HG02623 (cell line): ENCODE data around the gene STX1B.
"Not testable (repeated sequence)": the region's sequence is repeated elsewhere in the genome, so short reads cannot be mapped to it uniquely, and the experiment has no call there.

ENCODE experiments used
- ATAC-seq: cut with Tn5 transposase; IDR thresholded peaks from one replicate; pipeline ENCODE4 v1.9.1; 2021; ENCODE audit warnings: moderate library complexity; ENCODE audit not compliant: unreplicated experiment

The STX1B gene

DNA sequence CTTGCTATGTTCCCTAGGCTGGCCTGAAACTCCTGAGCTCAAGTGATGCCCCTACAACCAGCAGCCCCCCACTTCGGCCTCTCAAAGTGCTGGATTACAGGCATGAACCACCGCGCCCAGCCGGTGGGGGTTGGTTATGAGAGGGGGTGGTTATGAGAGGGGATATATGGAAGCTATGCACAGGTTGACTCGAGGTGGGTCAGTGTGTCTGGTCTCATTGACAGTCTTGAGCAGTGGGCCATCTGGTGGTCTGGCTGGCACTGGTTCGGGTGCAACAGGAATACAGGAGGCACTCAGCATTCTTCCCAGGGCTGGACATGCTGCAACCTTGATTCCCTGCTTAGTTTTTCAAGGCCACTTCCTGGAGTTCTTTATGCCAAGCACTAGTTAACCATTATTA, 5.6 kb upstream of the STX1B start:
- ATAC-seq = no peak

DNA sequence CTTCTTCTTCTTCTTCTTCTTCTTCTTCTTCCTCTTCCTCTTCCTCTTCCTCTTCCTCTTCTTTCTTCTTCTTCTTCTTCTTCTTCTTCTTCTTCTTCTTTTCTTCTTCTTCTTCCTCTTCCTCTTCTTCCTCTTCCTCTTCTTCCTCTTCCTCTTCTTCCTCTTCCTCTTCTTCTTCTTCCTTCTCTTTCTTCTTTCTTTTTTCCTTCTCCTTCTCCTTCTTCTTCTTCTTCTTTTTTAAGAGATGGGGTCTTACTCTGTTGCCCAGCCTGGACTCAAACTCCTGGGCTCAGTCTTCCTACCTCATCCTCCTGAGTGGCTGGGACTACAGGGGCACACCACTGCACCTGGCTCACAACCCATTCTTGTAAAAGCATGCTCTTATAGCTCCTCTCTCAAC, 2.9 kb upstream of the STX1B start:
- ATAC-seq = not testable (repeated sequence)

DNA sequence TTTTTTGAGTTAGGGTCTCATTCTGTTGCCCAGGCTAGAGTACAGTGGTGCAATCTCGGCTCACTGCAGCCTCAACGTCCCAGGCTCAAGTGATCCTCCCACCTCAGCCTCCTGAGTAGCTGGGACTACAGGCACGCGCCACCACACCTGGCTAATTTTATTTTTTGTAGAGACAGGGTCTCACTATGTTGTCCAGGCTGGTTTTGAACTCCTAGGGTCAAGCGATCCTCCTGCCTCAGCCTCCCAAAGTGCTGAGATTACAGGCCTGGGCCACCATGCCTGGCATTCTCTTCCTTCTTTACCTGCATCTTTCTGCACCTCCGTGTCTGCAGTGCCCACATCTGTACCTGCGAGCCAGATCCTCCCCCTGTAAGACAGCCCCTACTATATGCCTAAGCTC, 1.4 kb upstream of the STX1B start:
- not testable (repeated sequence) for ATAC-seq

DNA sequence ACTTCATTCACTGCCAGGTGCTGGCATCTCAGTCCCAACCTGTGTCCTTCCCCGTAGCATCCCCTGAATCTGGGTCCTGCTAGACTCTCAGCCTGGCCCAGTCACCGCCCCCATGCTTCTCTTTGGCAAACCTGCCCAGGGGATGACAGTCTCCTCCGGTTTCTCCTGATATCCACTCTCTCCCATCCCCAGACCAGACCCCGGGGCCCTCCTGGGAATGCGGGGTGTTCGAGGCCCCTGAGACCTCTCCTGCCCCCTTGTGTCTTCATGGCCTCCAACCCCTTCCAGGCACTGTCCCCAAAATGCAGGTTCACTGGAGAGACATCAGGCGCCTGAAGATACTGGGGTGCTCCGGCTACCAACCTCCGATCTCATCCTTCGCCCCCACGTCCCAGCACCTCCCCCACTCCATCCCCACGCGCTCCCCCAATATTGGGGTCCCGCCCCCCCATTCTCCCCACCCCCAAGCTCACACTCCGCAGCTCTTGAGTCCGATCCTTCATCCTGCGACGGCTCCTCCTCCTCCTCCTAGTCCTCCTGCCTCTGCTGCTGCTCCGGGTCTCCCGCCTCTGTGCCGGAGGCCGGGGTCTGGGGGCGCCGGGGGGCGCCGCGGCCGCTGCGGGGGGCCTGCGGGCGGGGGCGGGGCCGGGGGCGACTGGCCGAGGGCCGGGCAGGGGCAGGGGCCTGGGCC, 399 bp downstream of the STX1B start:
- no peak for ATAC-seq

DNA sequence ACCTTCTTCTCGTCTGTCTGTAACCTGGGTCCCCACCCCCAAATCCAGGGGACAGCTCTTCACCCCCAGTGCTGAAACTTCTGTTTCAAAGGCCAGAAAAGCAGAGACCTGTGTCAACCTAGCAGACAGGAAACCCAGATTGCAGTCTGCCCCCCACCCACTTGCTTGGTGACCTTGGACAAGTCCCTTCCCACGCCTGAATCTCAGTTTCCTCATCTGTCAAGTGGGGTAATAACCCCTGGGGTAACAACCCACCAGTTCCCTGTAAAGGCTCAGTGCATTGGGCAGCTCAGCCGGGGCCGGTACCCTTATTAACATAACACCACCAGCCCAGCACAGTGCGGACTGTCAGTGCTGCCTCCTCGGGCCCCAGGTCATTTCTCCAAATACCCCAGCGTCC, 1.3 kb downstream of the STX1B start:
- ATAC-seq = no peak

DNA sequence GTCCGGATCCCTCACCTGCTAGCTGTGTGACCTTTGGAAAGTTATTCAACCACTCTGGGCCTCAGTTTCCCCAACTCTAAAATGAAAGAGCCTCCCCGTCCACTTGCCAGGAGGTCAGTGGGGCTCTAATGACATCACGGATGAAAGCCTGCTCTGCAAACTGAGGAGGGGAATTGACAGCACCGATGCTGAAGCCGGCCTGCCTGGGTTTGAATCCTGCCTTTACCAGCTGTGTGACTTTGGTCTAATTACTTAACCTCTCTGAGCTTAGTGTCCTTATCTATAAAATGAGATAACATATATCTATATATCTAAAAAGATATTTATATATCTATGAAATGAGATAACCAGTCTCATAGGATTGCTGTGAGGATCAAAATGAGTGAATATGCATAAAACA, 1.9 kb downstream of the STX1B start:
- no peak for ATAC-seq

DNA sequence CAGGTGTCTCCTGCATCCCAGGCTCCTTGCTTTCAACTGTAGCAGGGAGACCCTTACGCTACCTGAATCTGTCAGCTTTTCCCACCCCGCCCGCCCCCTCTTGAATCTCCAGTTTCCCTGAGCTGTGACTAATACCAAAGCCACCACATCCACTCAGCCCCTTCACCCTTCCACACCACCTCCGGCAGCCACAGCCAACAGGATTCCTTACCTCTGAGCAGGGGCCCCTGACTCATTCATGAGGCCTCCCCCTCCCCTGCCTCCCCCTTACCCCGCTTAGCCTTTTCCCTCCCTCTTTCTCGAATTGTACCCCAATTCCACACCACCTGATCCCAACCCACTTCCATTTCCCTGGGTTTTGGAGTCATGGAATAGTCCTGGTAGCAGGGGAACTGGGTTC, 2.3 kb downstream of the STX1B start:
- ATAC-seq = no peak

DNA sequence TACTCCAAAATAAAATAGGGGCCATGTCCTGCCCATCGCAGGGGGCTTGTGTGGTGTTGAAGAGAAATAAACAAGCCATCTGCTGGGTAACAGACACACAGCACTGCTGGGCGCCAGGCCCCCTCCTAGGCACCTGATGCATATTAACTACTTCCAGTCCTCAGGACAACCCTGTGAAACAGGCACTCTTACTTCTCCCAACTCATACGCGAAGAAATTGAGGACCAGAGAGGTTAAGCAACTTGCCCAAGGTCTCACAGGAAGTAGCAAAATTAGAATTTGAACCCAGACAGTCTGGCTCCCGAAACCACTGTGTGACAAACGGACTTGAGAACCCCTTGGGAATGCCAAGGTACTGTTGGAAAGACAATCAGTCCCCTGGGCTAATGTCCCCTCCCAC, 2.8 kb downstream of the STX1B start:
- ATAC-seq = no peak

DNA sequence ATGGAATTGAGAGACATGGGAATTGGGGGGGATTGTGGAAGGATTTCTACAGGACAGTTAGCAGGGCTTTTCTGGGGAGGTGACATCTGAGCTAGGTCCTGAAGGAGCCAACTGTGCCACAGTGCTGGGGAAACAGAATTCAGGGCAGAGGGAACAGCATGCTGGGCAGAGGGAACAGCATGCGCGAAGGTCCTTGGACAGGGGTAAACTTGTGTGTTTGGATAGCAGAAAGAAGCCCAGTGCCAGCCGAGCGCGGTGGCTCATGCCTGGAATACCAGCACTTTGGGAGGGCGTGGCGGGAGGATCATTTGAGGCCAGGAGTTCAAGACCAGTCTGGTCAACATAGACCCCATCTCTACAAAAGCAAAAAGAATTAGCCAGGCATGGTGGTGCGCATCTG, 3.8 kb downstream of the STX1B start:
- no peak for ATAC-seq

DNA sequence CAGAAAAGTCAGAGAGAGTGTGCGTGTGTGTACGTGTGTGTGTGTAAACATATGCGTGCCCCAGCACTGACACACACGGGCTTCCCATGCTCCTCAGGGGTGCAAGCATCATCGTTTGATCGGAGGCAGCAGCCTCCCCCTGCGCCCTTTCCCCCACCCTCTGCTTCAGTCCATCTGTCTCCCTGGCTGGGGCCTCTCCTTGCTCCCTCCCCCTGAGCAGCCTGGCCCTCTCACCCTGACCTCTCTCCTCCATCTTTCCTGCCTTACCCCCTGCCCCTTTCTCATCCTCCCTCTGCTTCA, 4.4 kb downstream of the STX1B start:
- ATAC-seq = no peak

DNA sequence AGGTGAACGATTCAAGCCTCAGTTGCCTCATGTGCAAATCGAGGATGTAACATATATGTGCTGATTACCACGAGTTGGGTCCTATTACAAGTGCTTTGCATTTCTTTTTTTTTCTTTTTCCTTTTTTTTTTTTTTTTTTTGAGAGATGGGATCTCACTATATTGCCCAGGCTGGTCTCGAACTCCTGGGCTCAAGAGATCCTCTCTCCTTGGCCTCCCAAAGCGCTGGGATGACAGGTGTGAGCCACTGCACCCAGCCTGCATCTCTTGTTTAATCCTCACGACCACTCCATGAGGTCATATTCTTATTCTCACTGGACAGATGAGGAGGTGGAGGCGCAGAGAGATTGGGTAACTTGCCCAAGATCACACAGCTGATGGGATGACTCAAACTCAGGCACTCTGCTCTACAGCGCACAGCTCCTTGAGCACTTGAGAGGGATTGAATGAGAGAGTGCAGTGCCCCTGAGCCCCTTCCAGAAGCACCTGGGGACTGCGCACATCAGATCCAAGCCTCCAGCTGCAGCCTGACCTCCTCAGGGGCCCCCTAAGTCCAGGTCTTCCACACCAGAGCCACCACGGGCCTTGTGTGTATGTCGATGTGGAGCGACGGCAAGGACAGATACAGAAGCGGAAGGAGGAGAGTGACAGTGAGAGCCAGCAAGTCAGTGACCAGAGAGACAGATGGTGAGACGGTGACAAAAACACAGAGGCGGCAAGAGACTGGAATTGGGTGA, 4.9 kb downstream of the STX1B start:
- no peak for ATAC-seq

DNA sequence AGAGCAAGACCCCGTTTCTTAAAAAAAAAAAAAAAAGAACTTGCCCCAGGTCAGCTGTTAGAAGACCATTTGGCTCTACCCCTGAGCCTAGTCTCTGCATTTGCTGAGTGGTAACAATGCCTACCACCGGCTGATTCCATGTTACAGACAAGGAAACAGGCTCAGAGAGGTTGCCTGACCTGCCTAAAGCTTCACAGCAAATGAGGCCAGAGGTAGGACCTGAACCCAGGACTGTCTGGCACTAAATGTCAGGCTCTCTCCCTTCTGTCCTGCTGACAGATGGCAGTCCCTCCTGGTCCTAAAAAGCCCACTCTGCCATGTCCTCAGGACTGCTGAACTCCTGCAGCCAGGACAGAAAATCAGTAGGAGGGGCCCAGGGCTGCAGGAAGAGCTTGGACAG, 5.8 kb downstream of the STX1B start:
- no peak for ATAC-seq

DNA sequence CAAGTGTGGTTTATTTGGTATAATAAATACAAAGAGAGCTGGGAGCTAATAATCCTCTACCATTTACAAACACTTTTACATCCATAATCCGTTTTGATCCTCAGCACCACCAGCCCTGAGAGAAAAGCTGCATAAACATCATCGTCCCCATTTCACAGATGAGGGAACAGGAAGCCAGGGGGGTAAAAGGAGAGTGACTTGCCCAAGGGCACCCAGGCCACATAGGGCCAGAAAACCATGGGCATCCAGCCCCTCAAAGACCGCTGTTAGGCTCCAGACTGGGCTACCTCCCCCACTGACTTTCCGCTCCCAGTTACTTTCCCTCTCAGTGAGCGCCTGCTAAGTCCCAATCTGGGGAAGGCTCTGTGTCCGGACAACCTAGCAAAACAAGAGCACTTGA, 6.7 kb downstream of the STX1B start:
- ATAC-seq = no peak

DNA sequence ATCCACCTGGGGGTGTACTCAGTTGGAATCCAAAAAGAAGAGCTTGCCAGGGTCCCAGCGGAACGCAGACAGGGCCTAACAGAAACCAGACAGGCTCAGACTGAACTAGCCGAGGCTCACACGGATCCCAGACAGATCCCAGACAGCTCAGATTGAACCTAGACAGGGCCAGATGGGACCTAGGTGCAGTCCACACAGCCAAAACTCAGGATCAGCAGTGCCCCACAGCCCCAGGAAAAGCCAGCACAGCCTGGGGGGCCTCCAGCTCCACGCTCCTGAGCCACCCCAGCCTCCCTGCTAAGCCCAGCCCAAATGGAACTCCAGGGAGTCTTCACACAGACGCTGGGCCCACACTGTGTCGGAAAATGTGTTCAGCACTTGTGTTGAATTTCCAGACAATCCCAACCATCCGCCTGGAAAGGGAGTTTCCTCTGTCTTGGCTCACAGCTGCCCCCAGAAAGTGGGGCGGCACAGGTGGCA, 7.5 kb downstream of the STX1B start:
- no peak for ATAC-seq

DNA sequence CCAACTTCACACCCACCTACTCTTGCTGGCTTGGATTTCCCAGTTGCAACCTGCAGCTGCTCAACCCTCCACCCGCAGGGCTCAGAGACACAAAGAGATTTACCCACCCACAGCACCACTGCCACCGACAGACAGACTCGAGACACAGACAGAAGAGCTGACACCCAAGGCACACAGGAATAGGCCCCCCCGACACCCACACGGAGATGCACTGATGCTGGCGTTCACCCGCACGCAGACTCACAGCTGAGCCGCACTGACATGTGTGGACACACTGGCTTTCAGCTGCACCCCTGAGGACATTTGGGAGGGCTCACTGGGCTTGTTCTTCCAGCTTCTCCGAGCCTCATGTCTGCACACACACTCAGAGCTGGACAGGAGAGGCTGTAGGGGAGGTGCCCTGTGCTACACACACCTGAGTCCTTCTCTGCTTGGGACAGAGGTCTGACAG, 8.2 kb downstream of the STX1B start:
- ATAC-seq = no peak

DNA sequence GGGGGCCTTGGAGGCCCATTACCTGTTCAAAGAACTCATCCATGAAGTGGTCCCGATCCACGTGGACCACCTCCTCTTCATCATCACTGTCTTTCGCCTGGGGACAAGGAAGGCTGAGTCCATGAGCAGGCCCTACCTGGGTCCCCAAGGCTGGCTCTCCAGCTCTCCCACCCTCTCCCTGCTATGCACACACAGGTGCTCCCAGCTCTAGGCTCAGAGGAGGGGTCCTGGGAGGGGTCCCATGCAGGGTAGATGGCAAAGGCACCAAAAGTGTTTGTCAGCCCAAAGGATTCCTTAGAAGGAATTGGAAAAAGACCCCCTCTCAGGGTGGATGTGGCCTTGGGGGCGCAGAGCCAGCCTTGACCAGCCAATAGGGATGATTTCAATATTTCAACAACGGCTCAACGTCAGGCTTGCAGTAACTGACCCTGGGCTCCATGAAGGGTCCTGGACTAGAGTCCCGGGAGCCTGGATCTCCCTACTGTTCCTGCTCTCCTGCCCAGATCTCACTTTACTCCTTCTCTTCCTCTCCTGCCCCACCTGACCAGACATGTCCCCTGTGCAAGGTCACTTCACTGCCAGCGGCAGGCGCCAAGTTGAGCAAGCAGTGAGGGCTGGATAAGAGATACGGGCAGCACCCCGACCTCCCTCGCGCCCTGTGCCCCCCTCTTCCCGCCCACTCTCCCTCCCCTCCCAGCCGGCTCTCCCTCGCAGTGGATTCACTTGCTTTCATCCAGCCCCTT, 8.8 kb downstream of the STX1B start:
- ATAC-seq = no peak

DNA sequence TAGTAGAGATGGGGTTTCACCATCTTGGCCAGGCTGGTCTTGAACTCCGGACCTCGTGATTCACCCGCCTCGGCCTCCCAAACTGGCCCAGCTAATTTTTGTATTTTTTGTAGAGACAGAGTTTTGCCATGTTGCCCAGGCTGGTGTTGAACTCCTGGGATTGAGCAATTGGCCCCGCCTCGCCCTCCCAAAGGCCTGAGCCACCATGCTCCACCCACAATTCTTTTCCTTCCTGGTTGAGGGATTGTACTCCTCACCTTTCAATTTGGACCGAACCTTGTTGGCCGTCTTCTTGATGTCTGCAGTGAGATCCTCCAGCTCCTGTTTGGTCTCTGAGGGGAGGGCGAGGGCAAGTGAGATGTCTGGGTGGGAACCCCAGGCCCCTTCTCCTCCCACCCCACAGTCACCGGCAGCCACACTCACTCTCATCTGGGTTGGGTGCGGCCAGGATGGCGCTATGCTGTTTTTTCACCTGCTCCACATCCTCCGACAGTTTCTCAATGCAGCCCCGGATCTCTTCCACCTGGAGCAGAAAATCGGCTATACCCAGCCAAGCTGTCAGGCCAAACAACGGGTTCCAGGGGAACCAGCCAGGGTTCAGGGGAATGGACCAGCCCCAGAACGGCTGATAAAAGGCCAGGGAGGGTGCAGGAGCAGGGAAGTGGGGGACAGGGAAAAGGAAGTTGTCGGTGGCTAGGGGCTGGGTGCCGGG, 9.6 kb downstream of the STX1B start:
- no peak for ATAC-seq

DNA sequence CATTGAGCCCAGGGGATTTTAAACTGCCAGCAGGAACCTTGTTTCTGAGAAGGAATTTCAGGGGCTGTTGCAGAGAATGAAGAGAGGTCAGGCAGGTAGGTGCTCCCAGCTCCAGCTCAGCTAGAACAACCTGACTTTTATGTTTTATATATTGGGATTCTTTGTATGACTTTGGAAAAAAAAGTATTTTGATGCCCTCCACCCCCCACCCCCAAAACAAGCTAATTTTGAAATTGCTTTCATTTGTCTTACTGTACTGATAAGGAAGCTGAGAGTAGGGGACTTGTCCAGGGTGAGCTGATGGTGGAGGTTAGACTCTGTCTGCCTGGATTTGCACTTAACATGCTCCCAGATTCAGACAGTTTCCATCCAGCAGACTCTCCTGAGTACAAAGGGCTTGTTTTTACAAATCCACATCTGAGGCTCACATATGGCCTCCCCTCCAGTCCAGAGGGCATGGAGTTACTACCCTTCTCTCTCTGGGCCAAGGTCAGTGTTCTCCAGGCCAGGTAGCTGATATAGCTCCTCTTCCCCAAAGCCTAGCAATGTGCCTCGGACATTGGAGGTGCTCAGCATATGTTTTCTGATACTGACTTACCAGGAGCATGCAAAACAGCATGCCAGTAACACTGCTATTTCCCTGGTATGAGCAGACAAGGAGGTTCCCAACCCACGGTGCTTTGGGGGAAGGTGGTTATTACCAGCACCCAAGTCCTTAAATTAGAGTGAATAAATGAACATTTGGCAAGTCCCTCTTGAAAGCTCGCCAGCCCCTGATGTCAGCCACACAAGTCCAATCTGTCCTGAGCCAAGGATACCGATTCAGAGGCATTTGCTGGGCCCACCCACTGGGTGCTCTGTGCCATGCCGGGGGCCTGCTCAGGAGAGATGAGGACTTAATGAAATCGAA, 11.3 kb downstream of the STX1B start:
- ATAC-seq = no peak

DNA sequence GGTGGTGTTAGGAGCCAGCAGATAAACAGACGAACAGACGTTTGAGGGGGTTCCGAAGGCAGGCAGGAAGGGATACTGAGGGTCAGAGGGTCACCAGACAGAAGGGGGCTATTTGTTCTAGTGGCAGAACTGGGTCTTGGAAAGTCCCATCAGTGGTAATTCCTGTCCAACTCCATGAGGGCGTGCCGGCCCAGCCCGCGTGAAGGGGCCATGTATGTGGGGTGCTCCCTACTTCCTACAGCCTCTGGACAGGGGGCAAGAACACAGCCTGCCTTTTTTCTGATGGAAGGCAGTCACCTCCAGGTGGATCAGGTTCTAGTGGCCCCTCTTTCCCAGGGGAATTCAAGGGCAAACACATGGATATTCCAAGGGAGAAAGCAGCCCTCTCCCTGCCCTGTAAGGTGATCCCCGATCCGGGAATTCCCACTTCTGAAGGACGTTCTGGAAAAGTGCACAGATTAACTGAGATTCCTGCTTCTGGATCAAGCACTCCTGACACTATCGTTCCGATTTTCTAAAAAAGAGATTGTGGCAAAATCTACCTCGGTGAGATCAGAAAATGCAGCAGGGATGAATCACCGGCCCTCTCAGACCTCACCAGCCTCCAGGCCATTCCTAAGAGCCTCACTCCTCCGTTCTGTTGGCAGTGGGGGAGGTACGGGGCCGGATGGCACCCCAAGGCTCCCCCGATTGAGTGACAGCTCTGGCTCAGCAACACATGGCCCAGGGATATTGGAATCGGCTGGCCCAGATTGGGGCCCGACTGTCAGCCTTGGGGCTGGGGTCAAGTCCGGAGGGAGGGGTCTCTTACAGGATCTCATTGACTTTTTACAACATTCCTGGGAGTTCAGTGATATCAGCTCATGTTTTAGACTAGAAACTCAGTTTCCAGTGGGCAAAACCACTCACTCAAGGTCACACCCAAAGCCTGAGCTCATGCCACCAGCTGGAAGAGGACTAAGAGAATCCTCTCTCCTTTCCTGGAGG, 12.4 kb downstream of the STX1B start:
- no peak for ATAC-seq
